ENCODE results near the gene FAM241A. TPM values are rescaled to one million over a fixed set of nuclear protein-coding genes. Genes with fewer than 3 reads are reported as not detected.
A peak's percentile ranks its signal among the peaks of the same experiment; 100 is the strongest.
"Not testable (repeated sequence)": the region's sequence is repeated elsewhere in the genome, so short reads cannot be mapped to it uniquely, and the experiment has no call there.

The FAM241A gene
- total RNA-seq, 3 donors from 2014 or later, result 0.75 to 2.1 (median 1.8) TPM

GRCh38 chr4:112170451-112170993 is 25.3 kb downstream of the FAM241A start:
- no peaks in the 10 kb centered on the region for H3K4me1 ChIP-seq (ENCODE audit: low read depth)

GRCh38 chr4:112171051-112171763 is 26.0 kb downstream of the FAM241A start:
- H3K9me3 ChIP-seq; H3K4me3 ChIP-seq; H3K4me1 ChIP-seq (ENCODE audit: low read depth); DNase-seq; H3K36me3 ChIP-seq (ENCODE audit: low read depth); intact Hi-C loops (cut with DNase I, micrococcal nuclease): not testable (repeated sequence)
- ATAC-seq, result peak; percentile 55

More at GRCh38 chr4:112170451-112170993, 25.3 kb downstream of the FAM241A start:
- ATAC-seq, result peak; percentile 43
- intact Hi-C loops (cut with DNase I, micrococcal nuclease), result no loop called here
- Histone ChIP-seq H3K4me3 (no peak overlapping the region), H3K9me3 (no peaks in the 10 kb centered on the region), H3K36me3 (ENCODE audit: low read depth) (no peaks in the 10 kb centered on the region)
- DNase-seq, result no peak
- TF ChIP-seq CTCF (IDR thresholded peaks at IDR 0.05), result no peak

GRCh38 chr4:112172180-112172579 is 26.9 kb downstream of the FAM241A start:
- intact Hi-C loops (cut with DNase I, micrococcal nuclease), result no loop called here
- no peaks in the 10 kb centered on the region for H3K36me3 ChIP-seq (ENCODE audit: low read depth)
- no peaks in the 10 kb centered on the region for H3K9me3 ChIP-seq
- H3K4me1 ChIP-seq (ENCODE audit: low read depth), result no peaks in the 10 kb centered on the region
- DNase-seq (no peak), ATAC-seq (no peak)
- no peak overlapping the region for H3K4me3 ChIP-seq
- TF ChIP-seq CTCF (IDR thresholded peaks at IDR 0.05), result no peak

GRCh38 chr4:112173593-112174558 is 28.6 kb downstream of the FAM241A start:
- no peak for TF ChIP-seq CTCF (IDR thresholded peaks at IDR 0.05)
- ATAC-seq (peak; percentile 92), DNase-seq (no peak)
- Histone ChIP-seq H3K36me3 (ENCODE audit: low read depth) (no peaks in the 10 kb centered on the region), H3K4me3 (no peak overlapping the region), H3K9me3 (no peaks in the 10 kb centered on the region), H3K4me1 (ENCODE audit: low read depth) (no peaks in the 10 kb centered on the region)
- intact Hi-C loops (cut with DNase I, micrococcal nuclease), result no loop called here

GRCh38 chr4:112175840-112176239 is 30.6 kb downstream of the FAM241A start:
- no peaks in the 10 kb centered on the region for H3K36me3 ChIP-seq (ENCODE audit: low read depth)
- no peak for ATAC-seq
- no peak overlapping the region for H3K4me3 ChIP-seq
- no peak for DNase-seq
- intact Hi-C loops (cut with DNase I, micrococcal nuclease), result no loop called here
- H3K4me1 ChIP-seq (ENCODE audit: low read depth), result no peaks in the 10 kb centered on the region
- H3K9me3 ChIP-seq, result no peaks in the 10 kb centered on the region
- TF ChIP-seq CTCF (IDR thresholded peaks at IDR 0.05), result no peak

- intact Hi-C loops (cut with DNase I, micrococcal nuclease), result no loop called here
- Histone ChIP-seq H3K36me3 (ENCODE audit: low read depth) (no peaks in the 10 kb centered on the region), H3K4me3 (no peak overlapping the region), H3K9me3 (no peaks in the 10 kb centered on the region), H3K4me1 (ENCODE audit: low read depth) (no peaks in the 10 kb centered on the region)
- DNase-seq, result no peak
- no peak for TF ChIP-seq CTCF (IDR thresholded peaks at IDR 0.05)
- no peak for ATAC-seq
These were observed 31.3 kb downstream of the FAM241A start for GRCh38 chr4:112176596-112176995.

- H3K4me3 ChIP-seq; H3K4me1 ChIP-seq (ENCODE audit: low read depth); DNase-seq; H3K36me3 ChIP-seq (ENCODE audit: low read depth); ATAC-seq; H3K9me3 ChIP-seq; intact Hi-C loops (cut with DNase I, micrococcal nuclease): not testable (repeated sequence)
These were observed 33.5 kb downstream of the FAM241A start for GRCh38 chr4:112178741-112179140.

All from mucosa of descending colon (tissue), 3 donors.